ENCODE measurements around the gene CPN1.

Gene CPN1

DNA sequence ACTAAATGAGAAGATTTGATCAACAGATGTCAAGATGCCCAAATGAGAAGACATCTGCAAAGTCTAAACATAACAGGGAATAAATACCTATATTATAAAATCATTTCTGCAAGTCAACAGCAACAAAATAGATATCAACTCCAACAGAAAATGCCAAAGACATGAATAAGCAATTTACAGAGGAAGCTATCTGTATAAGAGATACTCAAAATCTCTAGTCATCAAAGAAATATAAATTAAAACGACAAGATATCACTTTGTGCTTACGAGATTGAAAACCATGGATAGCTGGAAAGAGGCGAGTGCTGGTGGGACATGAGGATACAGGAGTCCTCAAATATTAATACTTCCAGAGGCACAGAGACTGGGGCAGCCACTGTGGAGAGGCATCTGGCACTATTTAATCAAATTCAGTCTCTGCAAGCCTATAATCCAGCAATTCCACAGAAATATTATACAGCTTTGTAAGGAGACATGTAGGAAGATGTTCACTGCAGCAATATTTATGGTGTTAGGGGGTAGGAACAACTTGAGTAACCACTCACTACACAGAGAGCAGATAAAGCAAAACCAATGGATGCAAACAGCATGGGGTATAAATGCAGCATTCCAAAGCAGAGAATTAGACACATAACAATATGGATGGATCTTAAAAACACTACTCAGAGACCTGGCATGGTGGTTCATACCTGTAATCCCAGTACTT is 76.7 kb downstream of the CPN1 start:
- TF ChIP-seq ZFX (IDR thresholded peaks at IDR 0.05): no peak
- TF ChIP-seq, protein P1, sequence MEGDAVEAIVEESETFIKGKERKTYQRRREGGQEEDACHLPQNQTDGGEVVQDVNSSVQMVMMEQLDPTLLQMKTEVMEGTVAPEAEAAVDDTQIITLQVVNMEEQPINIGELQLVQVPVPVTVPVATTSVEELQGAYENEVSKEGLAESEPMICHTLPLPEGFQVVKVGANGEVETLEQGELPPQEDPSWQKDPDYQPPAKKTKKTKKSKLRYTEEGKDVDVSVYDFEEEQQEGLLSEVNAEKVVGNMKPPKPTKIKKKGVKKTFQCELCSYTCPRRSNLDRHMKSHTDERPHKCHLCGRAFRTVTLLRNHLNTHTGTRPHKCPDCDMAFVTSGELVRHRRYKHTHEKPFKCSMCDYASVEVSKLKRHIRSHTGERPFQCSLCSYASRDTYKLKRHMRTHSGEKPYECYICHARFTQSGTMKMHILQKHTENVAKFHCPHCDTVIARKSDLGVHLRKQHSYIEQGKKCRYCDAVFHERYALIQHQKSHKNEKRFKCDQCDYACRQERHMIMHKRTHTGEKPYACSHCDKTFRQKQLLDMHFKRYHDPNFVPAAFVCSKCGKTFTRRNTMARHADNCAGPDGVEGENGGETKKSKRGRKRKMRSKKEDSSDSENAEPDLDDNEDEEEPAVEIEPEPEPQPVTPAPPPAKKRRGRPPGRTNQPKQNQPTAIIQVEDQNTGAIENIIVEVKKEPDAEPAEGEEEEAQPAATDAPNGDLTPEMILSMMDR (conservative IDR thresholded peaks at IDR 0.05): no peak
- H3K27ac ChIP-seq: no peak overlapping the region

DNA sequence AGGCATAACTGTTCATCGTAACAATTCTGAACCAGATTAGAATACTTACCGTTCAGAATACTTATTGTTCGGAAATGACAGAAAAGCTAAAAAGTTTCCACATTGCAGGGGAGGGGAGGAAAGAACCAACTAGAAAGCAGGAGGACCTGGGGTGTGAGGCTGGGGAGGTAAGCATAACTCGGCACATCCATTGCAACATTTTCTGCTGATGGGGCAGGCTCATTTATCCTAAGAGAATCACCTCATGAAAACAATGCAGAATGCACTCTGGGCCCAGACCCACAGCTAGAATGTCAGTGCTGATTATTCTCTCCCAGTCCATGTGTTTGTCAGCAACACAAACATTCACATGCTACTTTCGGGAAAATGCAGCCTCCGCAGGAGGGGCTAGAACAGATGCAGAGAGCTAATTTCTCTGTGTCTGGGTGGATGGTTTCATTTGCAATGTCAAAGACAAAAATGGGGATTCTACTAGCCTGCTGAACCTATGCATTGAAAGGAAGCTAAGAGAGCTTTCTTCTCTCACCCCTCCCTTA is 81.5 kb downstream of the CPN1 start:
- no peak overlapping the region for H3K27ac ChIP-seq
- TF ChIP-seq, protein P1 (conservative IDR thresholded peaks at IDR 0.05): no peak
- no peak for TF ChIP-seq ZFX (IDR thresholded peaks at IDR 0.05)

DNA sequence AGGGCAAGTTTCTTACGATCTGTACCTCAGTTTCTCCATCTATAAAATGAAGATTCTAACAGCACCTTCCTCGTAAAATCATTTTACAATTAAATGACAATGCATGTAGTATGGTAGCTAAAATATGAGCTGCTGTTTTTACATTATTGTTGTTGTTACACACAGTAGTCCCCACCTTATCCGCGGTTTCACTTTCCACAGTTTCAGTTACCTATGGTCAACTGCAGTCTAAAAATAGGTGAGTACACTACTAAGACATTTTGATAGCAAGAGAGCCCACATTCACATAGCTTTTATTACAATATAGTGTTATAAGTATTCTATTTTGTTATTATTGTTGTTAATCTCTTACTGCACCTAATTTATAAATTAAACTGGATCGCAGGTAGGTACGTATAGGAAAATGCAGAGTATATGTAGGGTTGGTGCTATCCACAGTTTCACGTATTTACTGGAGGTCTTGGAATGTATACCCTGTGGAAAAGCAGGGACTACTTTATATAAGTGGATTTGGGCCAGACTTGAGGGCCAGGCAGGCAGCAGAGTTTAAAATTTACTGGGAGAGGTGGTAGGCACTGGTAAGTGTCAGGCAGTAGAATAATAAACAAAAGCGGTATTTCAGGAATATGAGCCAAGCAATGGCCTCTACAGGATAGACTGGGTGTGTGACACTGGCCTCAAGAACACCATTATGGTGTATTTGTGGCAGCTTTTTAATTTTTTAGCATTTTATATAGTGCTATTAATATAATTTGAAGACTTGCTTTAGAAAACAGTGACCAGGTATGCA is 82.2 kb downstream of the CPN1 start:
- no peak for TF ChIP-seq ZFX (IDR thresholded peaks at IDR 0.05)
- TF ChIP-seq, protein P1 (conservative IDR thresholded peaks at IDR 0.05): no peak
- H3K27ac ChIP-seq: no peak overlapping the region

DNA sequence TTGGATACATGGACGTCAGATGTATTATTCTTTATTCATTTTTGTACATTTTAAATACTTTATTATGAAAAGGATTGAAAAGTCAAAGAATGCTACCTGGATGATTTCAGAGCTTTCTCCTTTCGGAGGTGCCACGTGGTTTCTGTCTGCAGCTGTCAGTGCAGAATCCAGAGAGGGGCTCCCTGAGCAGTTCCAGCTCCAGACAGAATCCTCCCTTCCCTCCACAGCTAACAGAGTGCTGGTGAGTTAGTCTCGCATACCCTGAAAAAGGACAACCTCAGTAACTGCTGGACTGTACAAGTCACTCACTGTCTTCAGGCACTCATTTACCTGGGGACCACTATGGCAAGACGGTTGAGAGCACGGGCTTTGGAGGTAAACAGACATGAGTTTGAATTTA is 82.8 kb downstream of the CPN1 start:
- TF ChIP-seq, protein P1 (conservative IDR thresholded peaks at IDR 0.05): no peak
- TF ChIP-seq ZFX (IDR thresholded peaks at IDR 0.05): no peak
- no peak overlapping the region for H3K27ac ChIP-seq

DNA sequence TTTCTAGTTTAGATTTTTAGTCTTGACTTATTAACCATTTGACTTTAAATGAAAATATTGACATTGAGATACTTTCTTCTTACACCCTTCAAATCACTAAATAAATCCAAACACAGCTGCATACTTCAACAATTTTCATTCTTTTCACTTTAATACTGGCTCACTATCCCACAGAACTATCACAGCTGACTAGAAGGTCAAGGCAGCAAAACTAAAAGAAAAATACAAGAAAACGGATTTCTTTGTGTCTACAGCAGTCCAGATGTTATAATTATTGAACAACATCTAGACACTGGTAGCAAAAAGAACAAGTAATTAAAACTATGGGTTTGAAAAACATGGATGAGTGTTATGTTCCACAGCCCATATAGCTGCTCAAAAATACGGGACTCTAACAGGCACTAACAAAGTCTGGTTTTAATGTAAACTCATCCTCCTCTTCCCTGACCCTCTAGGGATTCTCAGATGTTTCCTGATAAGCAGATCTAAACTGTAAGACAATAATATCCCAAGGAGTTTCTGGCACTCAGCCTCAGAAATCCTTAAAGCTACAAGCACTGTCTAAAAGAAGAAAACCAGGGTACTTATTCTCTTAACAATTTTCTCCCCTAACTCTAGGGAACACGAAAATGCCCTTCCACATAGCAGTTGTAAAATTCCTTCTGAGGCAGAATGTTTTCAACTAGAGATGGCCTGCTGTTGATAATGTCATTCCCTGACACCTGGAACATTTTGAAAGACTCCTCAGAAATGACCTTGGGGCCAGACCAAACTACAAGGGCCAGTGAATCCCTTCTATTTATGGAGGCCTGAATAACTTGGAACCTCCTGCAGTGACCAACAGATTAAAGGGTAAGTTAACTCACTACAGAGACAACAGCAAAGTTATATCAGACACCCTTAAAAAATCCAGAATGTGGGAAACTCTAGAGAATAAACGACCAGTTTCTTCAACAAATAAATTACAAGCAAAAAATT is 84.7 kb downstream of the CPN1 start:
- no peak overlapping the region for H3K27ac ChIP-seq
- no peak for TF ChIP-seq ZFX (IDR thresholded peaks at IDR 0.05)
- TF ChIP-seq, protein P1 (conservative IDR thresholded peaks at IDR 0.05): no peak

DNA sequence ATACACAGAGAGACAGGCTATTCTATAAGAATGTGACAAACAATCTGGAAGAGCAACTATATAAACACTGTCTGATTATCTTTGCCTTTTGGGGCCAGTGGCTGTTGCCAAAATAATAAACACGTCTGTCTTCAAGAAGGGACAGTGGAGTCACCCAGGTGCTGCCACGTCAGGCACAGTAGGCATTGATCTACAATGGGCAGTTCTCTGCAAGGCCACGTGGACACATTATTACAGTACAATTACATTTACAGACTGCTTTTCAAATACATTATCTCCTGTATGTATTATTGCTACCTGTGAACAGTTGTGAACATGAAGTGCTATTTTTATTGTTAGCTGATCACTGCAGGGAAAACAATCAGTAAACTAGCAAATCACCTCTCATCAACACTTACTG is 86.0 kb downstream of the CPN1 start:
- H3K27ac ChIP-seq: no peak overlapping the region
- TF ChIP-seq, protein P1 (conservative IDR thresholded peaks at IDR 0.05): no peak
- no peak for TF ChIP-seq ZFX (IDR thresholded peaks at IDR 0.05)
